Measurements from ENCODE around the gene RPN2. TPM values are rescaled to one million over a fixed set of nuclear protein-coding genes. Genes with fewer than 3 reads are reported as not detected.
"Not testable (repeated sequence)": the region's sequence is repeated elsewhere in the genome, so short reads cannot be mapped to it uniquely, and the experiment has no call there.

Gene RPN2
- total RNA-seq, 1 experiment from 2014 or later = 222 TPM

DNA sequence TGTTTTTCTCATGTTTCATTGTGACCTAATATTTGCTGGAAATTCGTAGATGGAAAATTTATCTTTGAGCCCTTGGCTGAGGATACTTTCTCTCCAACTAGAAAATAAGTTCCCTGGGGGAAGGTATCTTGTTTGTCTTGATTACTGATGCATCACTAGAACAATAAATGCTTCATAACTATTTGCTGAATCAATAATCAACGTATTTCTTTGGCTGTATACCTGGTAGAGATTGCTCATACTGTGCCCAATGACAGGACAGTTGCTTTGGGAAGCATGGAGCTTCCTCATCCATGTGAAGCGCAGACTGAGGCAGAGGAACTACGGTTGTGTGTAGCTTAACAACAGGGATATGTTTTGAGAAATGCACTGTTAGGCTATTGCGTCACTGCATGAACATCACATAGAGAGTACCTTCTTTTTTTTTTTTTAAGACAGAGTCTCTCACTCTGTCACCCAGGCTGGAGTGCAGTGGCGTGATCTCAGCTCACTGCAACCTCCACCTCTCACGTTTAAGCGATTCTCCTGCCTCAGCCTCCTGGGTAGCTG, 34.2 kb upstream of the RPN2 start:
- POLR2A ChIA-PET (ENCODE audit: low non-redundant PET) = no interaction called here
- Histone ChIP-seq H3K4me1 (ENCODE audit: insufficient read depth, low read length, poor library complexity, severe bottlenecking) (no peaks in the 10 kb centered on the region), H3K36me3 (ENCODE audit: insufficient read depth, low read length, poor library complexity, severe bottlenecking) (no peaks in the 10 kb centered on the region), H3K9me3 (ENCODE audit: low read depth, low read length, poor library complexity, severe bottlenecking) (no peaks in the 10 kb centered on the region), H3K27ac (ENCODE audit: low read depth, low read length, poor library complexity, severe bottlenecking) (no peak overlapping the region), H3K4me3 (ENCODE audit: low read depth, low read length, poor library complexity, severe bottlenecking) (no peak overlapping the region), H3K27me3 (replicated peaks; ENCODE audit: insufficient read depth, low read depth, low read length, poor library complexity) (no peaks in the 10 kb centered on the region)
- TF ChIP-seq CTCF (conservative IDR thresholded peaks at IDR 0.05; ENCODE audit: low read depth, low read length) = no peak
- TF ChIP-seq EZH2 (IDR thresholded peaks at IDR 0.05; ENCODE audit: borderline replicate concordance, low read depth, low read length, poor library complexity, severe bottlenecking) = no peak
- no peak for DNase-seq (ENCODE audit: low spot score)
- intact Hi-C loops (cut with micrococcal nuclease; ENCODE audit: unreplicated experiment) = no loop called here
- no TSS peak for BruUV-seq (replicated peaks)
- CTCF ChIA-PET = interaction anchor here (0.7 kb wide), 1 partner anchor 310 kb away, joined by 3 read pairs; no protein-coding TSS in a partner anchor

DNA sequence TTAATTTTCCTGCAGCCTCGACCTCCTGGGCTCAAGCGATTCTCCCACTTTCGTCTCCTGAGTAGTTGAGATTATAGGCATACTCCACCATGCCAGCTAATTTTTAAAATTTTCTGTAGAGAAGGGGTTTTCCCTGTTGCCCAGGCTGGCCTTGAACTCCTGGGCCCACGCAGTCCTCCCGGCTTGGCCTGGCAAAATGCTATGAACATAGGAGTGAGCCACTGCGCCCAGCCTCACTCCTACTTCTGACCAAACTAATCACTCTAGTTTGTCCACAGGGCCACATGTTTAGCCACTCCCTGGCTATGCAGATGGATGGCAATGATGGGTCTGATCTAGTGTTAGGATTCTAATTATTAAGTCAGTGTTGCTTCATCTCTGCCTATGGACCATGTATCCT, 31.9 kb upstream of the RPN2 start:
- DNase-seq (ENCODE audit: low spot score) = no peak
- ChIA-PET POLR2A (ENCODE audit: low non-redundant PET) (no interaction called here), CTCF (no interaction called here)
- Histone ChIP-seq H3K9me3 (ENCODE audit: low read depth, low read length, poor library complexity, severe bottlenecking) (no peaks in the 10 kb centered on the region), H3K4me1 (ENCODE audit: insufficient read depth, low read length, poor library complexity, severe bottlenecking) (no peaks in the 10 kb centered on the region), H3K27ac (ENCODE audit: low read depth, low read length, poor library complexity, severe bottlenecking) (no peak overlapping the region), H3K36me3 (ENCODE audit: insufficient read depth, low read length, poor library complexity, severe bottlenecking) (no peaks in the 10 kb centered on the region), H3K4me3 (ENCODE audit: low read depth, low read length, poor library complexity, severe bottlenecking) (no peak overlapping the region), H3K27me3 (replicated peaks; ENCODE audit: insufficient read depth, low read depth, low read length, poor library complexity) (no peaks in the 10 kb centered on the region)
- no TSS peak for BruUV-seq (replicated peaks)
- TF ChIP-seq EZH2 (IDR thresholded peaks at IDR 0.05; ENCODE audit: borderline replicate concordance, low read depth, low read length, poor library complexity, severe bottlenecking) (no peak), CTCF (conservative IDR thresholded peaks at IDR 0.05; ENCODE audit: low read depth, low read length) (no peak)
- intact Hi-C loops (cut with micrococcal nuclease; ENCODE audit: unreplicated experiment) = no loop called here

GRCh38 chr20:37150864-37151263, 28.3 kb upstream of the RPN2 start:
- H3K27ac ChIP-seq (ENCODE audit: low read depth, low read length, poor library complexity, severe bottlenecking); H3K27me3 ChIP-seq (replicated peaks; ENCODE audit: insufficient read depth, low read depth, low read length, poor library complexity); intact Hi-C loops (cut with micrococcal nuclease; ENCODE audit: unreplicated experiment); H3K4me1 ChIP-seq (ENCODE audit: insufficient read depth, low read length, poor library complexity, severe bottlenecking); H3K4me3 ChIP-seq (ENCODE audit: low read depth, low read length, poor library complexity, severe bottlenecking); DNase-seq (ENCODE audit: low spot score); POLR2A ChIA-PET (ENCODE audit: low non-redundant PET); CTCF ChIA-PET; H3K9me3 ChIP-seq (ENCODE audit: low read depth, low read length, poor library complexity, severe bottlenecking); H3K36me3 ChIP-seq (ENCODE audit: insufficient read depth, low read length, poor library complexity, severe bottlenecking); BruUV-seq (replicated peaks): not testable (repeated sequence)

GRCh38 chr20:37151529-37151928, 27.6 kb upstream of the RPN2 start:
- ChIA-PET CTCF (no interaction called here), POLR2A (ENCODE audit: low non-redundant PET) (no interaction called here)
- no peak overlapping the region for H3K27ac ChIP-seq (ENCODE audit: low read depth, low read length, poor library complexity, severe bottlenecking)
- intact Hi-C loops (cut with micrococcal nuclease; ENCODE audit: unreplicated experiment) = no loop called here
- DNase-seq (ENCODE audit: low spot score) = no peak
- TF ChIP-seq CTCF (conservative IDR thresholded peaks at IDR 0.05; ENCODE audit: low read depth, low read length) (no peak), EZH2 (IDR thresholded peaks at IDR 0.05; ENCODE audit: borderline replicate concordance, low read depth, low read length, poor library complexity, severe bottlenecking) (no peak)
- H3K4me1 ChIP-seq (ENCODE audit: insufficient read depth, low read length, poor library complexity, severe bottlenecking) = no peaks in the 10 kb centered on the region
- no peaks in the 10 kb centered on the region for H3K9me3 ChIP-seq (ENCODE audit: low read depth, low read length, poor library complexity, severe bottlenecking)
- H3K4me3 ChIP-seq (ENCODE audit: low read depth, low read length, poor library complexity, severe bottlenecking) = no peak overlapping the region
- no peaks in the 10 kb centered on the region for H3K27me3 ChIP-seq (replicated peaks; ENCODE audit: insufficient read depth, low read depth, low read length, poor library complexity)
- H3K36me3 ChIP-seq (ENCODE audit: insufficient read depth, low read length, poor library complexity, severe bottlenecking) = no peaks in the 10 kb centered on the region
- no TSS peak for BruUV-seq (replicated peaks)
